Esophagus squamous epithelium (tissue), 4 donors: ENCODE data around the gene EVPL.

Experiments
- POLR2A ChIP-seq, 4 donors: fragments of 450-650 bp; IDR thresholded peaks; one replicate each; pipeline ENCODE4 v1.6.1; 2017; ENCODE audit warnings: antibody characterized with exemption in 4 of 4, mild to moderate bottlenecking in 4 of 4, moderate library complexity in 3 of 4
- TF ChIP-seq, protein P1 (sequence below), 6 experiments: fragments of 450-650 bp in 4 of 6; fragments of 200-600 bp in 2 of 6; sonication (generic) in 2 of 6; IDR thresholded peaks; one replicate each; pipeline ENCODE4 v1.5.1; 2016 to 2019; ENCODE audit warnings: antibody characterized with exemption in 6 of 6, mild to moderate bottlenecking in 4 of 6, moderate library complexity in 4 of 6

DNA sequence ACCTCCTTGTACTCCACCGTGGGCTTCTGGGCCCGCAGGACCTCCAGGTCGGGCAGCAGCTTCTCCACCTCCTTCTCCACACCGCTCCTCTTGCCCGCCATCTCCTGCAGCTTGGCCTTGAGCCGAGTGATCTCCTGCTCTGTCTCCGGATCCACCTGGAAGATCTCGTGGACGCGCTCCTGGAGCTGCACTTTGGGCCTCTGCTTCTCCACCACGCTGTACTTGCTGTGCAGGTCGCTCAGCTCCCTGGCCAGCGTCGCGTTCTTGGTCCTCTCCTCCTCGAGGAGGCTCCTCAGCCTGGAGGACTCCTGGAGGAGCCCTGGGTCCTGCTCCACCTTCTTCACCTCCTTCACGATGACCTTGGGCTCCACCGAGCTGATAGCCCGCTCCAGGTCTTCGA lies 17.7 kb downstream of the EVPL start:
- TF ChIP-seq, protein P1, sequence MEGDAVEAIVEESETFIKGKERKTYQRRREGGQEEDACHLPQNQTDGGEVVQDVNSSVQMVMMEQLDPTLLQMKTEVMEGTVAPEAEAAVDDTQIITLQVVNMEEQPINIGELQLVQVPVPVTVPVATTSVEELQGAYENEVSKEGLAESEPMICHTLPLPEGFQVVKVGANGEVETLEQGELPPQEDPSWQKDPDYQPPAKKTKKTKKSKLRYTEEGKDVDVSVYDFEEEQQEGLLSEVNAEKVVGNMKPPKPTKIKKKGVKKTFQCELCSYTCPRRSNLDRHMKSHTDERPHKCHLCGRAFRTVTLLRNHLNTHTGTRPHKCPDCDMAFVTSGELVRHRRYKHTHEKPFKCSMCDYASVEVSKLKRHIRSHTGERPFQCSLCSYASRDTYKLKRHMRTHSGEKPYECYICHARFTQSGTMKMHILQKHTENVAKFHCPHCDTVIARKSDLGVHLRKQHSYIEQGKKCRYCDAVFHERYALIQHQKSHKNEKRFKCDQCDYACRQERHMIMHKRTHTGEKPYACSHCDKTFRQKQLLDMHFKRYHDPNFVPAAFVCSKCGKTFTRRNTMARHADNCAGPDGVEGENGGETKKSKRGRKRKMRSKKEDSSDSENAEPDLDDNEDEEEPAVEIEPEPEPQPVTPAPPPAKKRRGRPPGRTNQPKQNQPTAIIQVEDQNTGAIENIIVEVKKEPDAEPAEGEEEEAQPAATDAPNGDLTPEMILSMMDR (IDR thresholded peaks at IDR 0.05): no peak
- no peak for TF ChIP-seq POLR2A (IDR thresholded peaks at IDR 0.05)
